Naive thymus-derived CD4-positive, alpha-beta T cell (primary cell): ENCODE results near the gene DUSP2. TPM values are rescaled to one million over a fixed set of nuclear protein-coding genes. Genes with fewer than 3 reads are reported as not detected.

Experiments used
- ATAC-seq: fragments of 150-1000 bp; cut with Tn5 transposase; 2 replicates; pipeline ENCODE4 v1.10.0; 2021; ENCODE audit warnings: mild to moderate bottlenecking, moderate library complexity
- CTCF ChIA-PET: fragments of 350-600 bp; sonication (Branson Sonifier 250); formaldehyde crosslinking; loops from one replicate; lab custom pipeline; 2021; ENCODE audit warnings: antibody characterized with exemption; lab: Charles Lee
- POLR2A ChIA-PET: fragments of 350-600 bp; sonication (Branson Sonifier 250); formaldehyde crosslinking; loops from one replicate; lab custom pipeline; 2021; ENCODE audit warnings: antibody characterized with exemption, inconsistent platforms; lab: Charles Lee
- DNase-seq, 9 donors: peaks; one replicate each; pipeline versions ENCODE4 v3.0.0 to v3.0.0-alpha.2; 2020 to 2022; ENCODE audit warnings: mixed read lengths in 1 of 9
- H3K27ac ChIP-seq: one replicate; pipeline ENCODE4 v1.7.0; 2013; ENCODE audit warnings: mild to moderate bottlenecking, low read depth, low read length, moderate library complexity
- H3K27me3 ChIP-seq, 2 donors: one replicate each; pipeline ENCODE4 v1.7.0; 2013; ENCODE audit warnings: low read length in 2 of 2, mild to moderate bottlenecking in 2 of 2, moderate library complexity in 2 of 2; ENCODE audit not compliant: control insufficient read depth in 2 of 2, insufficient read depth in 2 of 2
- H3K36me3 ChIP-seq, 3 experiments: 1 replicate in 2 of 3; 2 replicates in 1 of 3; pipeline ENCODE4 v1.7.0; 2013; ENCODE audit warnings: low read length in 3 of 3, mild to moderate bottlenecking in 3 of 3, moderate library complexity in 1 of 3; ENCODE audit not compliant: insufficient read depth in 3 of 3, control insufficient read depth in 2 of 3
- H3K4me1 ChIP-seq, 2 donors: one replicate each; pipeline ENCODE4 v1.7.0; 2013; ENCODE audit warnings: low read length in 2 of 2, mild to moderate bottlenecking in 2 of 2, moderate library complexity in 1 of 2; ENCODE audit not compliant: control insufficient read depth in 2 of 2, insufficient read depth in 2 of 2
- H3K4me3 ChIP-seq: 2 replicates; pipeline ENCODE4 v1.7.0; 2013; ENCODE audit warnings: mild to moderate bottlenecking, low read length
- H3K9me3 ChIP-seq, 3 experiments: 1 replicate in 2 of 3; 2 replicates in 1 of 3; pipeline ENCODE4 v1.7.0; 2013; ENCODE audit warnings: low read length in 3 of 3; ENCODE audit not compliant: control insufficient read depth in 2 of 3
- H3K27ac Mint-ChIP-seq, 9 donors: one replicate each; pipeline ENCODE4 v1.8.0; 2020 to 2022; ENCODE audit warnings: mixed read lengths in 9 of 9, mild to moderate bottlenecking in 8 of 9, moderate library complexity in 5 of 9, inconsistent platforms in 2 of 9
- H3K27me3 Mint-ChIP-seq, 5 donors: one replicate each; pipeline ENCODE4 v1.8.0; 2021 to 2022; ENCODE audit warnings: mixed read lengths in 5 of 5, mild to moderate bottlenecking in 1 of 5
- H3K36me3 Mint-ChIP-seq, 5 donors: one replicate each; pipeline ENCODE4 v1.8.0; 2020 to 2022; ENCODE audit warnings: mixed read lengths in 5 of 5, mild to moderate bottlenecking in 3 of 5, inconsistent platforms in 1 of 5
- H3K4me1 Mint-ChIP-seq, 7 donors: one replicate each; pipeline ENCODE4 v1.8.0; 2020 to 2022; ENCODE audit warnings: mixed read lengths in 7 of 7, mild to moderate bottlenecking in 3 of 7, inconsistent platforms in 1 of 7
- H3K4me3 Mint-ChIP-seq, 10 donors: one replicate each; pipeline ENCODE4 v1.8.0; 2020 to 2022; ENCODE audit warnings: mild to moderate bottlenecking in 10 of 10, mixed read lengths in 10 of 10, moderate library complexity in 6 of 10, inconsistent platforms in 2 of 10
- H3K9me3 Mint-ChIP-seq, 11 donors: one replicate each; pipeline ENCODE4 v1.8.0; 2020 to 2022; ENCODE audit warnings: mixed read lengths in 11 of 11, mild to moderate bottlenecking in 4 of 11, inconsistent platforms in 1 of 11, moderate library complexity in 1 of 11
- intact Hi-C, 2 donors: fragments of 100-400 bp; cut with micrococcal nuclease; formaldehyde crosslinking; loops; one replicate each; pipeline ENCODE4 v1.15.1; 2023
- polyA plus RNA-seq, 2 donors: library from polyadenylated mRNA; unstranded; fragments of 300-500 nt; fragmentation: Illumina TruSeq; gene quantifications; one replicate each; pipeline ENCODE4 v1.2.3, GENCODE V29; 2021
- total RNA-seq, 6 experiments: library from RNA in 5 of 6; stranded (reverse) in 5 of 6; gene quantifications; 1 replicate in 5 of 6; 2 replicates in 1 of 6; pipeline ENCODE4 v1.2.3 and lab custom pipeline; 2021 to 2026

DUSP2 gene
- total and polyA plus RNA-seq, 7 experiments from 2014 or later = 21.0 to 255 (median 25.6) TPM

- Mint-ChIP-seq H3K27ac (peak overlapping the region; percentile 29 to 100 (median 93)), H3K27me3 (no peaks in the 10 kb centered on the region), H3K4me1 (peaks cover 46 to 82% (median 71%) of the 10 kb centered on the region in 7 donors), H3K4me3 (peak overlapping the region in 5 of 10 donors; percentile 23 to 60 (median 40)), H3K36me3 (no peaks in the 10 kb centered on the region), H3K9me3 (peaks cover 0 to 5% (median 0%) of the 10 kb centered on the region in 11 donors)
- Histone ChIP-seq H3K4me1 (peaks cover 40 to 56% of the 10 kb centered on the region in 2 donors), H3K9me3 (no peaks in the 10 kb centered on the region), H3K4me3 (no peak overlapping the region), H3K27ac (no peak overlapping the region), H3K27me3 (no peaks in the 10 kb centered on the region), H3K36me3 (no peaks in the 10 kb centered on the region)
- peak in 1 of 9 donors; percentile 7 for DNase-seq
- ChIA-PET CTCF (interaction anchor here (0.8 to 2.3 kb wide), 2 partner anchors 10 to 22 kb away, joined by 4 to 9 read pairs; no protein-coding TSS in a partner anchor), POLR2A (interaction anchor here (0.7 to 11.9 kb wide), 7 partner anchors 7 to 441 kb away, joined by 3 to 106 read pairs (median 4); no protein-coding TSS in a partner anchor)
- no peak for ATAC-seq
- intact Hi-C loops = no loop called here
Measured at GRCh38 chr2:96151595-96152303, 6.5 kb upstream of the DUSP2 start.

- peaks cover 45 to 81% (median 68%) of the 10 kb centered on the region in 7 donors for H3K4me1 Mint-ChIP-seq
- no peak overlapping the region for H3K27ac ChIP-seq
- H3K27me3 ChIP-seq = no peaks in the 10 kb centered on the region
- H3K36me3 Mint-ChIP-seq = no peaks in the 10 kb centered on the region
- no peaks in the 10 kb centered on the region for H3K9me3 ChIP-seq
- H3K4me3 Mint-ChIP-seq = peak overlapping the region in 3 of 10 donors; percentile 19 to 40 (median 23)
- ATAC-seq (no peak), DNase-seq (no peak)
- H3K27me3 Mint-ChIP-seq = no peaks in the 10 kb centered on the region
- intact Hi-C loops = no loop called here
- H3K27ac Mint-ChIP-seq = peak overlapping the region in 8 of 9 donors; percentile 84 to 100 (median 98)
- H3K9me3 Mint-ChIP-seq = peaks cover 0 to 10% (median 0%) of the 10 kb centered on the region in 11 donors
- no peaks in the 10 kb centered on the region for H3K36me3 ChIP-seq
- ChIA-PET CTCF (interaction anchor here (1.2 to 2.3 kb wide), 3 partner anchors 9 to 12 kb away, joined by 3 to 9 read pairs (median 8); no protein-coding TSS in a partner anchor), POLR2A (interaction anchor here (0.6 to 11.9 kb wide), 8 partner anchors 8 to 1078 kb away, joined by 3 to 106 read pairs (median 6); no protein-coding TSS in a partner anchor)
- no peak overlapping the region for H3K4me3 ChIP-seq
- H3K4me1 ChIP-seq = peaks cover 40 to 51% of the 10 kb centered on the region in 2 donors
Measured at GRCh38 chr2:96150791-96151594, 5.8 kb upstream of the DUSP2 start.

GRCh38 chr2:96150007-96150640 lies 4.9 kb upstream of the DUSP2 start:
- Mint-ChIP-seq H3K9me3 (peaks cover 0 to 10% (median 0%) of the 10 kb centered on the region in 11 donors), H3K27ac (peak overlapping the region; percentile 76 to 100 (median 98))

GRCh38 chr2:96148410-96149217 lies 3.4 kb upstream of the DUSP2 start:
- H3K4me3 ChIP-seq = peak overlapping the region; percentile 45

More at GRCh38 chr2:96150007-96150640, 4.9 kb upstream of the DUSP2 start:
- Mint-ChIP-seq H3K4me1 (peaks cover 42 to 79% (median 67%) of the 10 kb centered on the region in 7 donors), H3K36me3 (no peaks in the 10 kb centered on the region), H3K4me3 (peak overlapping the region in 1 of 10 donors; percentile 18), H3K27me3 (no peaks in the 10 kb centered on the region)
- Histone ChIP-seq H3K27ac (peak overlapping the region; percentile 82), H3K4me3 (no peak overlapping the region), H3K36me3 (no peaks in the 10 kb centered on the region), H3K27me3 (no peaks in the 10 kb centered on the region), H3K4me1 (peaks cover 44 to 55% of the 10 kb centered on the region in 2 donors), H3K9me3 (no peaks in the 10 kb centered on the region)
- peak in 1 of 9 donors; percentile 6 for DNase-seq
- no peak for ATAC-seq
- POLR2A ChIA-PET = interaction anchor here (0.6 to 11.9 kb wide), 6 partner anchors 9 to 1077 kb away, joined by 3 to 106 read pairs (median 8); no protein-coding TSS in a partner anchor
- intact Hi-C loops = no loop called here
- CTCF ChIA-PET = interaction anchor here (0.6 to 2.3 kb wide), 4 partner anchors 9 to 17 kb away, joined by 3 to 9 read pairs (median 6); no protein-coding TSS in a partner anchor

GRCh38 chr2:96147593-96148201 lies 2.5 kb upstream of the DUSP2 start:
- H3K4me3 ChIP-seq = peak overlapping the region; percentile 39
- H3K27me3 ChIP-seq = no peaks in the 10 kb centered on the region
- peaks cover 0 to 10% (median 0%) of the 10 kb centered on the region in 11 donors for H3K9me3 Mint-ChIP-seq
- H3K36me3 ChIP-seq = peaks cover 0 to 14% (median 0%) of the 10 kb centered on the region in 3 experiments
- peak overlapping the region; percentile 96 to 100 (median 99) for H3K27ac Mint-ChIP-seq
- DNase-seq = peak in 1 of 9 donors; percentile 16
- H3K4me1 Mint-ChIP-seq = peaks cover 42 to 81% (median 71%) of the 10 kb centered on the region in 7 donors
- H3K4me1 ChIP-seq = peaks cover 53 to 65% of the 10 kb centered on the region in 2 donors
- ChIA-PET POLR2A (interaction anchor here (0.6 to 11.9 kb wide), 9 partner anchors 9 to 390 kb away, joined by 3 to 106 read pairs (median 13); partner anchors contain the start of genes ASTL and STARD7), CTCF (interaction anchor here (1.0 to 15.4 kb wide), 5 partner anchors 9 to 35 kb away, joined by 3 to 401 read pairs (median 8); partner anchors contain the start of gene ASTL)
- peak overlapping the region; percentile 85 to 98 (median 90) for H3K4me3 Mint-ChIP-seq
- no peak for ATAC-seq
- peaks cover 0 to 11% (median 0%) of the 10 kb centered on the region in 5 donors for H3K36me3 Mint-ChIP-seq
- intact Hi-C loops = loop anchor here (1.0 to 5.0 kb wide), 12 partner anchors 9 to 815 kb away; partner anchors contain the start of genes STARD7 (in 2 of the 2), ARID5A (in 1 of the 2), ASTL (in 1 of the 2) and CNNM3 (in 1 of the 2)
- no peaks in the 10 kb centered on the region for H3K9me3 ChIP-seq
- no peaks in the 10 kb centered on the region for H3K27me3 Mint-ChIP-seq
- H3K27ac ChIP-seq = peak overlapping the region; percentile 99

More at GRCh38 chr2:96148410-96149217, 3.4 kb upstream of the DUSP2 start:
- Mint-ChIP-seq H3K4me1 (peaks cover 46 to 81% (median 73%) of the 10 kb centered on the region in 7 donors), H3K27ac (peak overlapping the region; percentile 96 to 100 (median 99)), H3K27me3 (no peaks in the 10 kb centered on the region), H3K9me3 (peaks cover 0 to 10% (median 0%) of the 10 kb centered on the region in 11 donors), H3K36me3 (peaks cover 0 to 8% (median 0%) of the 10 kb centered on the region in 5 donors), H3K4me3 (peak overlapping the region; percentile 80 to 98 (median 88))
- Histone ChIP-seq H3K4me1 (peaks cover 44 to 60% of the 10 kb centered on the region in 2 donors), H3K27ac (peak overlapping the region; percentile 99), H3K27me3 (no peaks in the 10 kb centered on the region), H3K9me3 (no peaks in the 10 kb centered on the region), H3K36me3 (peaks cover 0 to 7% (median 0%) of the 10 kb centered on the region in 3 experiments)
- intact Hi-C loops = loop anchor here (1.0 to 5.0 kb wide), 12 partner anchors 8 to 814 kb away; partner anchors contain the start of genes STARD7 (in 2 of the 2), ARID5A (in 1 of the 2), ASTL (in 1 of the 2) and CNNM3 (in 1 of the 2)
- POLR2A ChIA-PET = interaction anchor here (0.6 to 11.9 kb wide), 8 partner anchors 10 to 389 kb away, joined by 3 to 106 read pairs (median 14); partner anchors contain the start of genes ASTL and STARD7
- DNase-seq = peak; percentile 83 to 100 (median 98)
- ATAC-seq = peak; percentile 79
- CTCF ChIA-PET = interaction anchor here (2.5 to 15.4 kb wide), 2 partner anchors 10 to 25 kb away, joined by 17 to 401 read pairs; partner anchors contain the start of gene ASTL
